Spleen (tissue), 7 donors: Measurements from ENCODE around the gene SDK1.

Source experiments
- CTCF ChIP-seq, 11 experiments: fragments of 200-600 bp in 7 of 11; fragments of 450-650 bp in 4 of 11; sonication (generic) in 4 of 11; IDR thresholded peaks in 8 of 11; conservative IDR thresholded peaks in 3 of 11; 1 replicate in 7 of 11; 2 replicates in 4 of 11; pipeline versions ENCODE4 v1.4.0 to v1.8.0; 2016 to 2021; ENCODE audit warnings: antibody characterized with exemption in 11 of 11, inconsistent platforms in 4 of 11, mild to moderate bottlenecking in 1 of 11
- POLR2A ChIP-seq, 3 donors: fragments of 450-650 bp; IDR thresholded peaks; one replicate each; pipeline ENCODE4 v1.5.1; 2017; ENCODE audit warnings: antibody characterized with exemption in 3 of 3, mild to moderate bottlenecking in 1 of 3
- donor health status: DM: no; HTN: no; CAD: no; lungs with moderate emphysema.
- donor health status: DM: no; HTN: no; CAD: no.
- donor health status: DM: no; HTN: no; CAD: no.

DNA sequence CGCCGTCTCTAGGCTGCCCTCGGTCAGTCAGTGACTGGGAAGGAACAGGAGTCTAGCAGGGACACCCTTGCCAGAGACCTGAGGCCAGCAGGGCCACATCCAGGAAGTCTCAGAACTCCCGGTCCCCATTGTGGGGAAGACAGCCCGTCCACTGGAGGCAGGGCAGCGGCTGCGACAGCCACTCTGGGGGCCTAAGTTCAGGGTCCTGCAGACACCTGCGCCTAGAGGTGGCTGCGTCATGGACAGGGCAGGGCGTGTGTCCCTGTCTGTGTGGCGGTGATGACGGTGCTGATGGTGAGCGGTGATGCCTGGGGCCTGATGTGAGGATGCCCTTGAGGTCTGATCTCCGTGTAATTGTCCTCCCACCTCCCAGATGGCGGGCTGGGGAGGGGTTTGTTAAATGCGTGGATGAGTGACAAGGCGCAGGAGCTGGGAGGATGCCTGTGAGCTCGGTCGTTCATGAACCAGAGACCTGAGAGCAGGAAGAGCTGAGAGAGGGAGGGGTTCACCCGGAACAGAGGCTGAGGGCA lies 843.2 kb downstream of the SDK1 start:
- TF ChIP-seq CTCF (IDR thresholded peaks at IDR 0.05 in 8 of 11, conservative IDR thresholded peaks at IDR 0.05 in 3 of 11) (no peak), POLR2A (IDR thresholded peaks at IDR 0.05) (no peak)
